ENCODE measurements around the gene IGFN1. TPM values are rescaled to one million over a fixed set of nuclear protein-coding genes. Genes with fewer than 3 reads are reported as not detected.

Gene IGFN1
- polyA plus RNA-seq, 1 of the 3 experiments (the other 2 are of a cell fraction), result 0.18 TPM

- Histone ChIP-seq H3K4me1 (ENCODE audit: control insufficient read depth in 1 of 2, insufficient read depth in 2 of 2, low read depth in 1 of 2, low read length in 1 of 2) (peaks cover 0 to 3% of the 10 kb centered on the region in 2 experiments; a peak in 1 of 4 replicates), H3K9me2 (no peaks in the 10 kb centered on the region), H3K27ac (ENCODE audit: low read depth in 2 of 2, low read length in 1 of 2) (no peak overlapping the region), H3K27me3 (ENCODE audit: insufficient read depth) (no peaks in the 10 kb centered on the region), H3K36me3 (replicated peaks in 1 of 2; ENCODE audit: control insufficient read depth in 1 of 2, insufficient read depth in 2 of 2, low read length in 1 of 2) (no peaks in the 10 kb centered on the region), H3K9me3 (no peaks in the 10 kb centered on the region), H3K79me2 (ENCODE audit: insufficient read depth) (no peaks in the 10 kb centered on the region), H3K4me2 (no peak overlapping the region), H2AFZ (ENCODE audit: low read depth) (no peak overlapping the region), H4K20me1 (ENCODE audit: insufficient read depth) (no peaks in the 10 kb centered on the region), H3K9ac (no peak overlapping the region), H3K4me3 (ENCODE audit: low read depth in 2 of 2, low read length in 1 of 2) (no peak overlapping the region), H3F3A (replicated peaks; ENCODE audit: insufficient read depth) (no peaks in the 10 kb centered on the region)
- no peak for TF ChIP-seq FOXM1 (IDR thresholded peaks at IDR 0.05; ENCODE audit: low read depth)
- no peak for TF ChIP-seq GATA2 (CRISPR knock-in tag; IDR thresholded peaks at IDR 0.05)
- no peak for TF ChIP-seq PBX3 (IDR thresholded peaks at IDR 0.05)
- no peak for TF ChIP-seq MAX (IDR thresholded peaks at IDR 0.05; ENCODE audit: low read depth)
- no peak for TF ChIP-seq POLR2AphosphoS5 (IDR thresholded peaks at IDR 0.05; ENCODE audit: low read depth, low read length)
- TF ChIP-seq YY1 (IDR thresholded peaks at IDR 0.05; ENCODE audit: low read depth), result no peak
- TF ChIP-seq TCF12 (IDR thresholded peaks at IDR 0.05), result no peak
- TF ChIP-seq SMC3 (IDR thresholded peaks at IDR 0.05; ENCODE audit: low read depth, low read length), result no peak
- no peak for TF ChIP-seq SIN3A (IDR thresholded peaks at IDR 0.05; ENCODE audit: borderline replicate concordance, low read depth, low read length)
- TF ChIP-seq USF1 (IDR thresholded peaks at IDR 0.05; ENCODE audit: borderline replicate concordance, low read depth), result no peak
- TF ChIP-seq REST (IDR thresholded peaks at IDR 0.05; ENCODE audit: low read depth, low read length), result no peak
- no peak for TF ChIP-seq IRF3 (IDR thresholded peaks at IDR 0.05; ENCODE audit: low read depth, low read length)
- TF ChIP-seq RAD21 (IDR thresholded peaks at IDR 0.05; ENCODE audit: low read length), result no peak
- no peak for TF ChIP-seq CTCF (IDR thresholded peaks at IDR 0.05)
- 90% methylated on average over 7 of the region's 7 CpGs for WGBS (ENCODE audit: low lambda C conversion rate)
- POLR2A ChIA-PET, result no interaction called here
- DNase-seq, result no peak
- CTCF ChIA-PET, result interaction anchor here (1.1 to 1.6 kb wide), 3 partner anchors 31 to 142 kb away, joined by 3 to 6 read pairs (median 5); no protein-coding TSS in a partner anchor
Measured at GRCh38 chr1:201219481-201220387, 29.1 kb downstream of the IGFN1 start.
